Thyroid gland (tissue), 4 donors: Measurements from ENCODE around the gene BORA.

Experiments
- CTCF ChIP-seq, 6 experiments: fragments of 200-600 bp in 3 of 6; fragments of 450-650 bp in 3 of 6; sonication (generic) in 3 of 6; IDR thresholded peaks; one replicate each; pipeline ENCODE4 v1.5.1; 2016 to 2019; ENCODE audit warnings: antibody characterized with exemption in 6 of 6, mild to moderate bottlenecking in 2 of 6, inconsistent platforms in 1 of 6, moderate library complexity in 1 of 6
- POLR2A ChIP-seq, 2 donors: fragments of 450-650 bp; IDR thresholded peaks; one replicate each; pipeline ENCODE4 v1.6.1; 2017; ENCODE audit warnings: antibody characterized with exemption in 2 of 2, mild to moderate bottlenecking in 2 of 2, moderate library complexity in 1 of 2

- TF ChIP-seq CTCF (IDR thresholded peaks at IDR 0.05), result no peak
- no peak for TF ChIP-seq POLR2A (IDR thresholded peaks at IDR 0.05)
Measured at GRCh38 chr13:72728290-72728605, 525 bp downstream of the BORA start.
